H9 (cell line): ENCODE results near the gene ZBTB38. TPM values are rescaled to one million over a fixed set of nuclear protein-coding genes. Genes with fewer than 3 reads are reported as not detected.

Experiments
- DNase-seq: peaks from one replicate; pipeline ENCODE4 v3.0.0-alpha.2; 2017
- H2AFZ ChIP-seq: one replicate; pipeline ENCODE4 v1.6.1; 2013; ENCODE audit warnings: mild to moderate bottlenecking, low read length, control low read depth, moderate library complexity
- H2AK5ac ChIP-seq: 2 replicates; pipeline ENCODE4 v1.6.1; 2013; ENCODE audit warnings: low read length, control low read depth, mixed read lengths; ENCODE audit not compliant: insufficient read length
- H2BK120ac ChIP-seq: one replicate; pipeline ENCODE4 v1.6.1; 2013; ENCODE audit warnings: low read depth, mild to moderate bottlenecking, low read length, control low read depth, inconsistent platforms; ENCODE audit not compliant: poor library complexity, severe bottlenecking
- H2BK12ac ChIP-seq: 2 replicates; pipeline ENCODE4 v1.6.1; 2013; ENCODE audit warnings: low read length, control low read depth, mixed read lengths, low read depth; ENCODE audit not compliant: insufficient read length
- H2BK15ac ChIP-seq: 2 replicates; pipeline ENCODE4 v1.6.1; 2013; ENCODE audit warnings: low read depth, low read length, control low read depth
- H2BK20ac ChIP-seq: one replicate; pipeline ENCODE4 v1.6.1; 2013; ENCODE audit warnings: low read depth, mild to moderate bottlenecking, low read length, control low read depth, inconsistent platforms; ENCODE audit not compliant: poor library complexity, severe bottlenecking
- H2BK5ac ChIP-seq: 2 replicates; pipeline ENCODE4 v1.6.1; 2013; ENCODE audit warnings: low read length, control low read depth, mixed read lengths; ENCODE audit not compliant: insufficient read length
- H3K14ac ChIP-seq: 2 replicates; pipeline ENCODE4 v1.6.1; 2013; ENCODE audit warnings: low read length, control low read depth; ENCODE audit not compliant: insufficient read depth
- H3K18ac ChIP-seq: 2 replicates; pipeline ENCODE4 v1.6.1; 2013; ENCODE audit warnings: low read depth, mild to moderate bottlenecking, mixed read lengths, low read length, control low read depth; ENCODE audit not compliant: insufficient read length
- H3K23ac ChIP-seq: 2 replicates; pipeline ENCODE4 v1.6.1; 2013; ENCODE audit warnings: low read length, control low read depth, mixed read lengths, low read depth; ENCODE audit not compliant: insufficient read length
- H3K23me2 ChIP-seq: 2 replicates; pipeline ENCODE4 v1.6.1; 2013; ENCODE audit warnings: low read depth, mild to moderate bottlenecking, mixed read lengths, low read length, control low read depth; ENCODE audit not compliant: insufficient read length, poor library complexity, severe bottlenecking
- H3K27ac ChIP-seq: 2 replicates; pipeline ENCODE4 v1.5.1; 2013; ENCODE audit warnings: low read length, control low read depth, mixed read lengths, low read depth; ENCODE audit not compliant: insufficient read length
- H3K27me3 ChIP-seq: 2 replicates; pipeline ENCODE4 v1.6.1; 2013; ENCODE audit warnings: low read length, control low read depth, inconsistent platforms; ENCODE audit not compliant: insufficient read depth
- H3K4ac ChIP-seq: 2 replicates; pipeline ENCODE4 v1.6.1; 2013; ENCODE audit warnings: low read depth, mild to moderate bottlenecking, control low read depth, inconsistent platforms, low read length, moderate library complexity
- H3K4me1 ChIP-seq: 2 replicates; pipeline ENCODE4 v1.6.1; 2013; ENCODE audit warnings: low read length, control low read depth, inconsistent platforms; ENCODE audit not compliant: insufficient read depth
- H3K4me2 ChIP-seq: 2 replicates; pipeline ENCODE4 v1.6.1; 2013; ENCODE audit warnings: low read length, control low read depth, mixed read lengths; ENCODE audit not compliant: insufficient read length, insufficient read depth
- H3K56ac ChIP-seq: 2 replicates; pipeline ENCODE4 v1.6.1; 2013; ENCODE audit warnings: low read depth, mild to moderate bottlenecking, mixed read lengths, low read length, control low read depth; ENCODE audit not compliant: insufficient read length
- H3K79me1 ChIP-seq: 2 replicates; pipeline ENCODE4 v1.6.1; 2013; ENCODE audit warnings: low read depth, mild to moderate bottlenecking, moderate library complexity, low read length, control low read depth, inconsistent platforms; ENCODE audit not compliant: insufficient read depth, poor library complexity, severe bottlenecking
- H3K79me2 ChIP-seq: 2 replicates; pipeline ENCODE4 v1.6.1; 2013; ENCODE audit warnings: low read length, control low read depth, inconsistent platforms; ENCODE audit not compliant: insufficient read depth
- H3K9ac ChIP-seq: 2 replicates; pipeline ENCODE4 v1.6.1; 2013; ENCODE audit warnings: low read length, control low read depth, mixed read lengths; ENCODE audit not compliant: insufficient read length; ENCODE audit errors: extremely low read depth
- H3K9me3 ChIP-seq: one replicate; pipeline ENCODE4 v1.6.1; 2013; ENCODE audit warnings: low read depth, low read length, inconsistent platforms; ENCODE audit not compliant: control insufficient read depth
- H3T11ph ChIP-seq: one replicate; pipeline ENCODE4 v1.6.1; 2013; ENCODE audit warnings: mild to moderate bottlenecking, low read length, control low read depth, inconsistent platforms
- H4K20me1 ChIP-seq: one replicate; pipeline ENCODE4 v1.6.1; 2013; ENCODE audit not compliant: control insufficient read depth, insufficient read length, insufficient read depth
- H4K5ac ChIP-seq: 2 replicates; pipeline ENCODE4 v1.6.1; 2013; ENCODE audit warnings: low read depth, mild to moderate bottlenecking, mixed read lengths, low read length, control low read depth; ENCODE audit not compliant: insufficient read length
- H4K8ac ChIP-seq: replicated peaks from 2 replicates; pipeline ENCODE4 v1.6.1; 2013; ENCODE audit warnings: low read length, control low read depth, mixed read lengths, low read depth; ENCODE audit not compliant: insufficient read length
- H4K91ac ChIP-seq: 2 replicates; pipeline ENCODE4 v1.6.1; 2013; ENCODE audit warnings: low read depth, mild to moderate bottlenecking, moderate library complexity, mixed read lengths, low read length, control low read depth; ENCODE audit not compliant: insufficient read length
- H3K27ac Mint-ChIP-seq, 3 experiments: 2 replicates in 2 of 3; 3 replicates in 1 of 3; pipeline ENCODE4 v1.8.0; 2020 to 2021; ENCODE audit warnings: mixed read lengths in 3 of 3, mild to moderate bottlenecking in 1 of 3, moderate library complexity in 1 of 3
- H3K27me3 Mint-ChIP-seq: 2 replicates; pipeline ENCODE4 v1.8.0; 2021; ENCODE audit warnings: low read depth, mild to moderate bottlenecking, moderate library complexity, mixed read lengths
- H3K36me3 Mint-ChIP-seq, 3 experiments: 2 replicates in 2 of 3; 3 replicates in 1 of 3; pipeline ENCODE4 v1.8.0; 2020 to 2021; ENCODE audit warnings: low read depth in 3 of 3, mixed read lengths in 3 of 3; ENCODE audit not compliant: insufficient read depth in 1 of 3
- H3K4me1 Mint-ChIP-seq, 2 experiments: 2 replicates each; pipeline ENCODE4 v1.8.0; 2020; ENCODE audit warnings: mixed read lengths in 2 of 2
- H3K4me3 Mint-ChIP-seq, 2 experiments: 2 replicates in 1 of 2; 3 replicates in 1 of 2; pipeline ENCODE4 v1.8.0; 2020 to 2021; ENCODE audit warnings: mild to moderate bottlenecking in 2 of 2, mixed read lengths in 2 of 2, moderate library complexity in 1 of 2
- H3K9me3 Mint-ChIP-seq, 2 experiments: 2 replicates in 1 of 2; 3 replicates in 1 of 2; pipeline ENCODE4 v1.8.0; 2020; ENCODE audit warnings: mild to moderate bottlenecking in 2 of 2, mixed read lengths in 2 of 2, moderate library complexity in 1 of 2
- WGBS: extraction: QIAGEN DNeasy Blood & Tissue Kit; methylation state at CpG from one replicate; pipeline ENCODE4 v1.1.7; 2013; ENCODE audit warnings: missing lambda C conversion rate, low lambda C conversion rate, mixed read lengths; ENCODE audit not compliant: insufficient read length; ENCODE audit errors: extremely low coverage; 5-methylcytosine and 5-hydroxymethylcytosine counted together
- total RNA-seq: library from RNA; stranded (reverse); gene quantifications from 2 replicates; pipeline ENCODE4 v1.2.1, GENCODE V29; 2021
- TF ChIP-seq, protein P1 (sequence below): fragments of 200-600 bp; sonication (generic); conservative IDR thresholded peaks from 3 replicates; pipeline ENCODE4 v1.8.0; 2021; ENCODE audit warnings: antibody characterized with exemption, mild to moderate bottlenecking

The ZBTB38 gene
- total RNA-seq, 1 experiment from 2014 or later, result 14.6 TPM

DNA sequence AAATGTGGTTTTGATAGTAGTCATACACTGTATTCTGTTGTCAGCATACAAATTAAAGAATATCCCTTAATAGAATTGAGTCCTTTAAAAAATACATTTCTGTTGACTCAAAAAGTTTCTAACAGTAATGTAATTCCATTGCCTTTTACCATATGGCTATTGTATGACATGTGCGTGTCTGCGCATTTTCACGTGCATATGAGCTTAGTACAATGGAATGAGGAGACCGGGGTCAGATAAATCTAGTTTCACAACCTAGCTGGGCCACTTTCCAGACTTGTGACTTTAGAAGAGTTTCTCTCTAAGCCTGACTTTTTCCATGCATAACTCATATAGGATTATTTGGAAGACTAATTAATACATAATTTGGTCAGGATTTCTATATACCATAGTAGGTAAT lies 38.7 kb downstream of the ZBTB38 start:
- WGBS, result no CpG with 5 or more reads among the region's 4 CpGs
- no peak overlapping the region for H4K8ac ChIP-seq
- no peak overlapping the region for H4K5ac ChIP-seq
- no peak overlapping the region for H3K27ac ChIP-seq
- Mint-ChIP-seq H3K36me3 (peaks cover 0 to 18% (median 10%) of the 10 kb centered on the region in 3 experiments; a peak in 4 of 7 replicates), H3K4me3 (no peak overlapping the region), H3K9me3 (no peaks in the 10 kb centered on the region), H3K27me3 (peaks cover 39% of the 10 kb centered on the region), H3K27ac (no peak overlapping the region), H3K4me1 (peaks cover 17 to 19% of the 10 kb centered on the region in 2 experiments)
- H2AK5ac ChIP-seq, result no peak overlapping the region
- H2BK120ac ChIP-seq, result no peak overlapping the region
- H3K4me2 ChIP-seq, result no peak overlapping the region
- no peak overlapping the region for H3K23ac ChIP-seq
- peaks cover 4% of the 10 kb centered on the region; the same call in 1 of the 2 replicates for H3K27me3 ChIP-seq
- H3T11ph ChIP-seq, result no peak overlapping the region
- H2BK15ac ChIP-seq, result no peak overlapping the region
- no peak overlapping the region for H3K9ac ChIP-seq
- no peak overlapping the region for H3K18ac ChIP-seq
- H2BK5ac ChIP-seq, result no peak overlapping the region
- H3K4ac ChIP-seq, result no peak overlapping the region
- DNase-seq, result no peak
- no peaks in the 10 kb centered on the region for H3K79me1 ChIP-seq
- H2AFZ ChIP-seq, result no peak overlapping the region
- H4K20me1 ChIP-seq, result no peaks in the 10 kb centered on the region
- no peak overlapping the region for H3K14ac ChIP-seq
- H3K23me2 ChIP-seq, result no peaks in the 10 kb centered on the region
- no peaks in the 10 kb centered on the region for H3K9me3 ChIP-seq
- H3K56ac ChIP-seq, result no peak overlapping the region
- H3K4me1 ChIP-seq, result no peaks in the 10 kb centered on the region
- no peaks in the 10 kb centered on the region for H3K79me2 ChIP-seq
- no peak overlapping the region for H4K91ac ChIP-seq
- TF ChIP-seq, protein P1, sequence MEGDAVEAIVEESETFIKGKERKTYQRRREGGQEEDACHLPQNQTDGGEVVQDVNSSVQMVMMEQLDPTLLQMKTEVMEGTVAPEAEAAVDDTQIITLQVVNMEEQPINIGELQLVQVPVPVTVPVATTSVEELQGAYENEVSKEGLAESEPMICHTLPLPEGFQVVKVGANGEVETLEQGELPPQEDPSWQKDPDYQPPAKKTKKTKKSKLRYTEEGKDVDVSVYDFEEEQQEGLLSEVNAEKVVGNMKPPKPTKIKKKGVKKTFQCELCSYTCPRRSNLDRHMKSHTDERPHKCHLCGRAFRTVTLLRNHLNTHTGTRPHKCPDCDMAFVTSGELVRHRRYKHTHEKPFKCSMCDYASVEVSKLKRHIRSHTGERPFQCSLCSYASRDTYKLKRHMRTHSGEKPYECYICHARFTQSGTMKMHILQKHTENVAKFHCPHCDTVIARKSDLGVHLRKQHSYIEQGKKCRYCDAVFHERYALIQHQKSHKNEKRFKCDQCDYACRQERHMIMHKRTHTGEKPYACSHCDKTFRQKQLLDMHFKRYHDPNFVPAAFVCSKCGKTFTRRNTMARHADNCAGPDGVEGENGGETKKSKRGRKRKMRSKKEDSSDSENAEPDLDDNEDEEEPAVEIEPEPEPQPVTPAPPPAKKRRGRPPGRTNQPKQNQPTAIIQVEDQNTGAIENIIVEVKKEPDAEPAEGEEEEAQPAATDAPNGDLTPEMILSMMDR, result no peak
- no peak overlapping the region for H2BK20ac ChIP-seq
- no peak overlapping the region for H2BK12ac ChIP-seq
